Calu3 (cell line): ENCODE results near the gene MBNL2. TPM values are rescaled to one million over a fixed set of nuclear protein-coding genes. Genes with fewer than 3 reads are reported as not detected.

Experiments
- BruUV-seq: library from RNA; stranded (reverse); fragments of 400-500 nt; replicated peaks from 2 replicates; lab custom pipeline; 2021; lab: Mats Ljungman, UMichigan
- CTCF ChIA-PET: fragments of 300-600 bp; sonication (Branson Sonifier 250); formaldehyde crosslinking; loops from one replicate; lab custom pipeline; 2022; ENCODE audit warnings: antibody characterized with exemption; lab: Charles Lee
- DNase-seq: peaks from one replicate; pipeline ENCODE4 v3.0.0; 2022
- H3K27ac Mint-ChIP-seq: one replicate; pipeline ENCODE4 v1.8.0; 2022; ENCODE audit warnings: mixed read lengths; ENCODE audit not compliant: unreplicated experiment
- H3K27me3 Mint-ChIP-seq: one replicate; pipeline ENCODE4 v1.8.0; 2022; ENCODE audit warnings: mixed read lengths; ENCODE audit not compliant: unreplicated experiment
- H3K36me3 Mint-ChIP-seq: one replicate; pipeline ENCODE4 v1.8.0; 2022; ENCODE audit warnings: mild to moderate bottlenecking, moderate library complexity, mixed read lengths; ENCODE audit not compliant: insufficient read depth, unreplicated experiment
- H3K4me1 Mint-ChIP-seq: one replicate; pipeline ENCODE4 v1.8.0; 2022; ENCODE audit warnings: mild to moderate bottlenecking, low read depth, mixed read lengths; ENCODE audit not compliant: unreplicated experiment
- H3K4me3 Mint-ChIP-seq: one replicate; pipeline ENCODE4 v1.8.0; 2022; ENCODE audit warnings: mild to moderate bottlenecking, low read depth, moderate library complexity, mixed read lengths; ENCODE audit not compliant: unreplicated experiment
- H3K9me3 Mint-ChIP-seq: one replicate; pipeline ENCODE4 v1.8.0; 2022; ENCODE audit warnings: low read depth, mixed read lengths; ENCODE audit not compliant: unreplicated experiment
- intact Hi-C: fragments of 100-400 bp; cut with micrococcal nuclease; formaldehyde crosslinking; loops from one replicate; pipeline ENCODE4 v1.10.0; 2022; ENCODE audit not compliant: unreplicated experiment
- total RNA-seq: library from RNA; stranded (reverse); gene quantifications from 2 replicates; pipeline ENCODE4 v1.2.3, GENCODE V29; 2022
- TF ChIP-seq, protein P1 (sequence below): fragments of 200-600 bp; IDR thresholded peaks from one replicate; pipeline ENCODE4 v1.8.0; 2022; ENCODE audit warnings: antibody characterized with exemption; ENCODE audit not compliant: unreplicated experiment

Gene MBNL2
- total RNA-seq, 1 experiment from 2014 or later, result 37.1 TPM

- peak overlapping the region; percentile 78 for H3K4me3 Mint-ChIP-seq
- TSS peak; percentile 44 for BruUV-seq
- H3K9me3 Mint-ChIP-seq, result no peaks in the 10 kb centered on the region
Observed at GRCh38 chr13:97224544-97225300, 2.6 kb downstream of the MBNL2 start.

DNA sequence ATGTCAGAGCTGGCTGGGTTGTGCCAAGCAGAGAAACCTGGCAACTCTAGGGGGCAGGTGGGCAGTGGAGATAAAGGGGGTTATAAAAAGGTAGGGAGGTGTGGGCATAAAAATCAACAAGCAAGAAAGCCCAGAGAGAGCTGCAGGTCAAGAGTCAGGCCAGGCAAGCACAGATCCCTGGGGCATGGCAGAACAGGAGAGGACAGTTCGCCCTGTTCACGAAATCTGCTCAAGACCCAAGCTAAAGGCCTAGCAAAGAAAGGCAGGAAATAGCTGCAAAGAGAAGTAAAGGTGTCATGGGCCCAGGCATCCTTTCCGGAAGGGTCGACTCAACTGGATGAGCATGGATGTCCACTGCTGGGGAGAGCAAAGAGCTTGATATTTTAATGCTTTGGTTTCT is 3.4 kb downstream of the MBNL2 start:
- Mint-ChIP-seq H3K36me3 (peaks cover 48% of the 10 kb centered on the region), H3K4me3 (peak overlapping the region; percentile 73), H3K27ac (peak overlapping the region; percentile 86), H3K9me3 (no peaks in the 10 kb centered on the region), H3K27me3 (no peaks in the 10 kb centered on the region), H3K4me1 (peaks cover 35% of the 10 kb centered on the region)
- intact Hi-C loops, result no loop called here
- no TSS peak for BruUV-seq
- no peak for DNase-seq
- CTCF ChIA-PET, result interaction anchor here (0.6 to 1.3 kb wide), 2 partner anchors 8 to 116 kb away, joined by 3 to 4 read pairs; no protein-coding TSS in a partner anchor
- TF ChIP-seq, protein P1, sequence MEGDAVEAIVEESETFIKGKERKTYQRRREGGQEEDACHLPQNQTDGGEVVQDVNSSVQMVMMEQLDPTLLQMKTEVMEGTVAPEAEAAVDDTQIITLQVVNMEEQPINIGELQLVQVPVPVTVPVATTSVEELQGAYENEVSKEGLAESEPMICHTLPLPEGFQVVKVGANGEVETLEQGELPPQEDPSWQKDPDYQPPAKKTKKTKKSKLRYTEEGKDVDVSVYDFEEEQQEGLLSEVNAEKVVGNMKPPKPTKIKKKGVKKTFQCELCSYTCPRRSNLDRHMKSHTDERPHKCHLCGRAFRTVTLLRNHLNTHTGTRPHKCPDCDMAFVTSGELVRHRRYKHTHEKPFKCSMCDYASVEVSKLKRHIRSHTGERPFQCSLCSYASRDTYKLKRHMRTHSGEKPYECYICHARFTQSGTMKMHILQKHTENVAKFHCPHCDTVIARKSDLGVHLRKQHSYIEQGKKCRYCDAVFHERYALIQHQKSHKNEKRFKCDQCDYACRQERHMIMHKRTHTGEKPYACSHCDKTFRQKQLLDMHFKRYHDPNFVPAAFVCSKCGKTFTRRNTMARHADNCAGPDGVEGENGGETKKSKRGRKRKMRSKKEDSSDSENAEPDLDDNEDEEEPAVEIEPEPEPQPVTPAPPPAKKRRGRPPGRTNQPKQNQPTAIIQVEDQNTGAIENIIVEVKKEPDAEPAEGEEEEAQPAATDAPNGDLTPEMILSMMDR, result no peak

More at GRCh38 chr13:97224544-97225300, 2.6 kb downstream of the MBNL2 start:
- Mint-ChIP-seq H3K27me3 (no peaks in the 10 kb centered on the region), H3K36me3 (peaks cover 46% of the 10 kb centered on the region), H3K4me1 (peaks cover 35% of the 10 kb centered on the region), H3K27ac (peak overlapping the region; percentile 86)
- DNase-seq, result peak; percentile 63
- TF ChIP-seq, protein P1, result no peak
- intact Hi-C loops, result loop anchor here (5.0 kb wide), 2 partner anchors 33 to 118 kb away; no protein-coding TSS in a partner anchor
- CTCF ChIA-PET, result interaction anchor here (0.6 to 1.3 kb wide), 2 partner anchors 115 to 120 kb away, joined by 3 to 4 read pairs; no protein-coding TSS in a partner anchor

GRCh38 chr13:97226013-97226412 is 3.9 kb downstream of the MBNL2 start:
- CTCF ChIA-PET, result interaction anchor here (0.6 kb wide), 1 partner anchor 7 kb away, joined by 3 read pairs; no protein-coding TSS in a partner anchor
- Mint-ChIP-seq H3K4me3 (peak overlapping the region; percentile 73), H3K9me3 (no peaks in the 10 kb centered on the region), H3K4me1 (peaks cover 32% of the 10 kb centered on the region), H3K27ac (peak overlapping the region; percentile 86), H3K27me3 (no peaks in the 10 kb centered on the region), H3K36me3 (peaks cover 46% of the 10 kb centered on the region)
- intact Hi-C loops, result no loop called here
- DNase-seq, result no peak
- TF ChIP-seq, protein P1, result no peak
- no TSS peak for BruUV-seq

DNA sequence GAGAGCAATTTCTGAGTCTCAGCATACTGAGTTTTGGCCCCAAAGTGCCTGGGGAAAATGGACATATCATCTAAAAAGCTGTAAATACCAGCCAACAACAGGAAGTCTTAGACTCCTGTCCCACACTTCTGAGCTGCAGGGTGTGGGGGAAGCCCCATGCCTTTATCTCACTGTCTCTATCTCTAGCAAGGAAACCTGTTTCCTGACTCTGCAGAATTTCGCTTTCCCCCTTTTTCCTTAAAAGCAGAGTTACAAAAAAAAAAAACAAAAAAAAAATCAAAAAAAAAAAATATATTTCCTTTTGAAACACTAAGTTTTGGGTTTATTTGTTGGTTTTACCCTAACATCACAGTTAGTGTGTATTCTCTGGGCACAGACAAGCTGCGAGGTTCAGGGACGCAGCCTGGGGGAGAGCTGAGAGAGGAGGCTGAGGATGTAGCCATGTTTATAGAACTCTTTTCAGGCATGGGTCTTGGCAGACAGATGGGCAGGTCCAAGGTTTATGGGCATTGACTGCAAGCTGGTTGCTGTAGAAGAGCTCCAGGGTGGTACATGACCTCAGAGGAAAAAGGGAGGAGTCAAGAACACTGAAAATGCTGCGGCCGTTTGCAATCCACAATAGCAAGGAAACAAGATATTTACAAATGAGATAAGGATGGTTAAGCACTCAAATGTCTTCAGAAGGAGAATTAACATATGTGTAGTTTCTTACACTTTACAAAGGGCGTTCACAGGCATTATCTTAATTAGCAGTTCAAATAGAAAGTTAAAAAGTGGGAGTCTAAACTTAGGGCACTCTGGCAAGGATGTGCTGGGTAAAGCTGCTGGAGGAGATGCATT is 4.9 kb downstream of the MBNL2 start:
- peak overlapping the region; percentile 33 for H3K27ac Mint-ChIP-seq
- peak overlapping the region; percentile 50 for H3K4me3 Mint-ChIP-seq
- DNase-seq, result no peak
- H3K4me1 Mint-ChIP-seq, result peaks cover 25% of the 10 kb centered on the region
- H3K36me3 Mint-ChIP-seq, result peaks cover 43% of the 10 kb centered on the region
- TF ChIP-seq, protein P1, result no peak
- no peaks in the 10 kb centered on the region for H3K9me3 Mint-ChIP-seq
- intact Hi-C loops, result no loop called here
- CTCF ChIA-PET, result no interaction called here
- no peaks in the 10 kb centered on the region for H3K27me3 Mint-ChIP-seq
- BruUV-seq, result no TSS peak
